Activated T-helper 1 cell treated with anti-CD3 and anti-CD28 coated beads, Interleukin-12 subunit alpha, Interleukin-12 subunit beta, Interleukin-2, Interleukin-4 antibody, amounts not matched to agents 30 ng/mL and 10 ng/mL and 1 ng/mL, durations not matched to agents 14 hours and 24 hours and 36 hours (primary cell): ENCODE measurements around the gene CFAP92. TPM values are rescaled to one million over a fixed set of nuclear protein-coding genes. Genes with fewer than 3 reads are reported as not detected.
A peak's percentile ranks its signal among the peaks of the same experiment; 100 is the strongest.
"Not testable (repeated sequence)": the region's sequence is repeated elsewhere in the genome, so short reads cannot be mapped to it uniquely, and the experiment has no call there.

ENCODE experiments used
- DNase-seq: peaks from one replicate; pipeline ENCODE4 v3.0.0; 2021; ENCODE audit warnings: low spot score
- H3K27ac Mint-ChIP-seq: one replicate; pipeline ENCODE4 v1.8.0; 2021; ENCODE audit warnings: mild to moderate bottlenecking, mixed read lengths
- H3K27me3 Mint-ChIP-seq: one replicate; pipeline ENCODE4 v1.8.0; 2022; ENCODE audit warnings: mild to moderate bottlenecking, moderate library complexity, mixed read lengths; ENCODE audit not compliant: insufficient read depth
- H3K36me3 Mint-ChIP-seq: one replicate; pipeline ENCODE4 v1.8.0; 2021; ENCODE audit warnings: low read depth, mixed read lengths
- H3K4me1 Mint-ChIP-seq: one replicate; pipeline ENCODE4 v1.8.0; 2021; ENCODE audit warnings: low read depth, mixed read lengths
- H3K4me3 Mint-ChIP-seq: one replicate; pipeline ENCODE4 v1.8.0; 2021; ENCODE audit warnings: mild to moderate bottlenecking, moderate library complexity, mixed read lengths
- H3K9me3 Mint-ChIP-seq: one replicate; pipeline ENCODE4 v1.8.0; 2021; ENCODE audit warnings: mixed read lengths
- intact Hi-C: fragments of 100-400 bp; cut with micrococcal nuclease; formaldehyde crosslinking; loops from one replicate; pipeline ENCODE4 v1.15.1; 2024
- total RNA-seq: library from RNA; stranded (reverse); gene quantifications from 2 replicates; pipeline ENCODE4 v1.2.3, GENCODE V29; 2022

The CFAP92 gene
- total RNA-seq, 1 donor from 2014 or later, result 0.13 TPM

DNA sequence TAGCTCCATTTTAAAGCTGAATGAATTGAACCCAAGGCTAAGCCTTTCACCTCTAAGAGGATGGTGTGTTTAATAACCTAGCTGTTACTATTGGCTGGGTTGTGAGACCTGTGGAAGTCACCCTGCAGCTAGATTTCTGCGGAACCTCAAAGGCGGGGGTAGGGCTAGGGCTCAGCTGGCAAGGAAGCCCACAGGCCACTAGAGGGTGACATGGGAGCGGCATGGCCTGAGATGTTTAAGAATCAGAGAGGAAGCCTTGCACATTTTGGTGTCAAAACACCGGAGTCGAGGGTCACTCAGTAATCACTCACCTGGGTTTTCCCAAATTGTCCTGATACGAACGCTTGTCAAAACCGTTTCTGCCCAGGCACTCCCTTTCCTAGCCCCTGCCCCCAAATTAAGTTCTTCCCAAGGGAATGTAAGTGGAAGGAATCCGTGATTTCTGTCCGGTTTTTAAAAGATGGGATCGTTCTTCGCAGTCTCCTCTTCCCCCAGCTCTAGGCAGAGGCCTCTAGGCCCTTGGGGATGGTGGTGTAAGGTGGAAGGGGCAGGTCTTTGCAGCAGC is 118.2 kb downstream of the CFAP92 start:
- Mint-ChIP-seq H3K9me3 (no peaks in the 10 kb centered on the region), H3K27me3 (peaks cover 4% of the 10 kb centered on the region), H3K4me3 (no peak overlapping the region), H3K4me1 (peaks cover 39% of the 10 kb centered on the region), H3K36me3 (peaks cover 10% of the 10 kb centered on the region), H3K27ac (no peak overlapping the region)
- DNase-seq, result peak; percentile 54
- intact Hi-C loops, result loop anchor here (1.0 to 5.0 kb wide), 6 partner anchors 48 to 307 kb away; partner anchors contain the start of genes CNBP and RAB43

DNA sequence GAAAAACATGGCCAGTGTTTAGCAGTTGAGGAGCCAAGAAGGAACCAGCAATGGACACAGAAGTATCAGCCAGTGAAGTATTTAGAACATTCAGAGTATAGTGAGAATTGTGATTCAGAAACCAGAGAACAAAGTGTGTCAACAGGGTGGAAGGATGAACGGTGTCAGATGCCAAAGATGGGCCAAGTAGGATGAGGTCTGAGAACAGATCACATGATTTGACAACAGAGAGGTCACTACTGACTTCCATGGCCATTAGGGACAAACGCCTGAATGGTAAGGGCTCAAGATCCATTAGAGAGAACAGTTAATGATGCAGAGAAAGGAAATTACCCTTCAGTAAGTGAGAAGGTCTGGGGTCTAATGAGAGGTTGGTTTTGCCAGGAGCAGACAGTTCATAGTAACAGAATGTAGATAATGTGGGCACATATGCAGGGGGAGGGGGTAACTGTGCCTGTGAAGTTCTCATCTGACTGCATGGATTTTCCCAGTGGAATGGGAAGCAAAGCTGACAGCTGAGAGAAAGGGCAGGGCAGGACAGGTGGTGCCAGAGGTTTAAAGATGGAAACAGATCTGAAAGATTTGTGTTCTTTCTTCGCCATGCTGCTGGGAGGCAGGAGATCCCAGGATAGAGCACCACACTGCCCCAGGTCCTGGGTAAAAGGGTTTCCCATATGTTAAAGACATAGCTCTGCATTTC is 119.2 kb downstream of the CFAP92 start:
- Mint-ChIP-seq H3K9me3 (no peaks in the 10 kb centered on the region), H3K4me1 (peaks cover 29% of the 10 kb centered on the region), H3K4me3 (no peak overlapping the region), H3K27ac (no peak overlapping the region), H3K27me3 (peaks cover 4% of the 10 kb centered on the region), H3K36me3 (peaks cover 10% of the 10 kb centered on the region)
- intact Hi-C loops, result loop anchor here (1.0 to 5.0 kb wide), 6 partner anchors 49 to 308 kb away; partner anchors contain the start of genes CNBP and RAB43
- no peak for DNase-seq

DNA sequence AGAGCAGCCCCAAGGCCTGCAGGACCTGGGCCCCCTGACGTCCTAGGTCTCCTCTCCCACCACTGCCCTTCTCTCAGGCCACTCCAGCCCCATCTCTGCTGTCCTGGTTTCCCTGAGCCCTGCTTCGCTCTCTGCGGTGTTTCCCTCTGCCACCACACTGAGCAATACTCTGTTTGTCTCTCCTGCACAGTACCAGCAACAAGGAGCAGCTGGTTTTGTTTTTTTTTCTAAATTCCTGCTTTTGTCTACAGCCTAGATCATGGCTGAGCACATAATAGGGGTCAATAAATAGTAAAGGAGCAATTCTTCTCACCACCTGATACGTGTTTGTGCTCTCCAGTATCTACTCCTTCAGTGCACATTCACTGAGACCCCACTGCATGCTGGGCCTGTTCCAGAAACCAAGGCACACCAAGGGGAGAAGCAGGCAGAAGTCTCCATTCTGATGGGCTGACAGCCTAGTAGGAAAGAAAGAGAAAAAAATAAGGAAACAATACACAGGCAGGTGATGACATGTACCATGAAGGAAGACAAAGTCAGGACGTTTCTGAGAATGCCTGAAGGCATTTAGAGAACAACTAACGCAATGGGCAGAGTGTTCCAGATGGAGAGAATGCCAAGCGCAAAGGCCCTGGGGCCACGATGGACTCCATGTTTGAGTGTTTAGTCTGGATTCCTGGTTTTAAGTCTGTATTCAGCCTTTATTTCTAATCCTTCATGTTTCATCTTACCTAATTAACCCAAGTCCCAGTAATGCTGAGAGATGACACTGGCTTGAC is 120.4 kb downstream of the CFAP92 start:
- H3K27ac Mint-ChIP-seq, result peak overlapping the region; percentile 46
- peaks cover 6% of the 10 kb centered on the region for H3K36me3 Mint-ChIP-seq
- peaks cover 21% of the 10 kb centered on the region for H3K4me1 Mint-ChIP-seq
- H3K4me3 Mint-ChIP-seq, result no peak overlapping the region
- no peak for DNase-seq
- H3K27me3 Mint-ChIP-seq, result peaks cover 4% of the 10 kb centered on the region
- no peaks in the 10 kb centered on the region for H3K9me3 Mint-ChIP-seq
- intact Hi-C loops, result no loop called here

DNA sequence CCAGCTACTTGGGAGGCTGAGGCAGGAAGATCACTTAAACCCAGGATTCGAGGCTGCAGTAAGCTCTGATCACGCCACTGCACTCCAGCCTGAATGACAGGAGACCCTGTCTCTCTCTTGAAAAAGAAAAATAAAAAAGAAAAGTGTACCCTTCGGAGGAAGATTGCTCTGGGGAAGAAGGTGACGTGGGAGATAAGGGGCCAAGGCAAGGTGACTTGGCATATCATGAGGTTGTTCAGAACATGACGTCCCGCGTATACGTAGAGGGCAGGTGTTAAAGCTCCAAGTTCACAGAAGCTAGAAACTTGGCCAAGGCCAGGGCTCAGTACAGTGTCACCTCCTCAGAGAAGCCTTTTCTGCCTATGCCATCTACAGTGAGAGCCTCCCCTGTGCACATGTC is 121.1 kb downstream of the CFAP92 start:
- no peak for DNase-seq
- H3K9me3 Mint-ChIP-seq, result no peaks in the 10 kb centered on the region
- H3K4me1 Mint-ChIP-seq, result peaks cover 14% of the 10 kb centered on the region
- intact Hi-C loops, result no loop called here
- H3K36me3 Mint-ChIP-seq, result peaks cover 3% of the 10 kb centered on the region
- peaks cover 4% of the 10 kb centered on the region for H3K27me3 Mint-ChIP-seq
- no peak overlapping the region for H3K4me3 Mint-ChIP-seq
- peak overlapping the region; percentile 46 for H3K27ac Mint-ChIP-seq

DNA sequence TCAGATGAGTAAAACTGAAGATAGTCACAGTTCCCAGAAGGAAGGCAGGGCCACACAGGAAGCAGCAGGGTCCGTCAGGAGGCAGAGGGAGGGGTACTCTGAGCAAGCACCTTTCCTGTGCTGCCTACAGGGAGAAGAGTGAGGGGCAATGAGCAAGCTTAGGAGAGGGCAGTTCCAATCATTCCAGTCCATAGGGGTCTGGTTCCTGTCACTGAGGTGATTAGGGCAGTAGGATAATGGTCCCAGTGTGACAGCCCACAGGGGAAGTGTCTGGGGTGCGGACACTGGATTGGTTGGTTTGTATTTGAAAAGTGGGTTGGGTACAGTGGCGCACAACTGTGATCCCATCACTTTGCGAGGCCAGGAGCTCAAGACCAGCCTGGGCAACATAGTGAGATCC is 121.6 kb downstream of the CFAP92 start:
- Mint-ChIP-seq H3K27ac (no peak overlapping the region), H3K27me3 (peaks cover 4% of the 10 kb centered on the region), H3K4me3 (no peak overlapping the region), H3K9me3 (no peaks in the 10 kb centered on the region), H3K4me1 (peaks cover 10% of the 10 kb centered on the region), H3K36me3 (no peaks in the 10 kb centered on the region)
- intact Hi-C loops, result no loop called here
- DNase-seq, result no peak

DNA sequence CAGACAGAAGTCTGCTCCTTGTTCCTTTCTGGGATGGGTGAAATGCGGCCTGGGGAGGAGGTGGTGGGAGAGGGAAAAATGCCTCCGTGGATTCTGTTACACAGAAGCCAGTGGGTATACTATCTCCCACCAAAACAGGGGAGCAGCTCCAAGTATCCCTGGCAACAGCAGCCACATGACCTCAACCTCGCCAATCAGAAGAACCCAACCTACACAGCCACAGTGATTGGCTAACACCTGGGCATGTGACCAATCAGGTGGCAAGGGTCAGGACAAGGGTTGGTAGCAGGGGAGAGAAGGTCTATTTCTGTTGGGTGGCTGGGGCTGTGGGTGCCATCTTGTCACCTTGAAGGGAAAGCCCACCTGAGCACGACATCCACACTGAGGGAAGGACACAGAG is 123.5 kb downstream of the CFAP92 start:
- Mint-ChIP-seq H3K4me3 (no peak overlapping the region), H3K27ac (no peak overlapping the region), H3K9me3 (no peaks in the 10 kb centered on the region), H3K36me3 (no peaks in the 10 kb centered on the region), H3K4me1 (peaks cover 2% of the 10 kb centered on the region), H3K27me3 (peaks cover 4% of the 10 kb centered on the region)
- no peak for DNase-seq
- intact Hi-C loops, result no loop called here

DNA sequence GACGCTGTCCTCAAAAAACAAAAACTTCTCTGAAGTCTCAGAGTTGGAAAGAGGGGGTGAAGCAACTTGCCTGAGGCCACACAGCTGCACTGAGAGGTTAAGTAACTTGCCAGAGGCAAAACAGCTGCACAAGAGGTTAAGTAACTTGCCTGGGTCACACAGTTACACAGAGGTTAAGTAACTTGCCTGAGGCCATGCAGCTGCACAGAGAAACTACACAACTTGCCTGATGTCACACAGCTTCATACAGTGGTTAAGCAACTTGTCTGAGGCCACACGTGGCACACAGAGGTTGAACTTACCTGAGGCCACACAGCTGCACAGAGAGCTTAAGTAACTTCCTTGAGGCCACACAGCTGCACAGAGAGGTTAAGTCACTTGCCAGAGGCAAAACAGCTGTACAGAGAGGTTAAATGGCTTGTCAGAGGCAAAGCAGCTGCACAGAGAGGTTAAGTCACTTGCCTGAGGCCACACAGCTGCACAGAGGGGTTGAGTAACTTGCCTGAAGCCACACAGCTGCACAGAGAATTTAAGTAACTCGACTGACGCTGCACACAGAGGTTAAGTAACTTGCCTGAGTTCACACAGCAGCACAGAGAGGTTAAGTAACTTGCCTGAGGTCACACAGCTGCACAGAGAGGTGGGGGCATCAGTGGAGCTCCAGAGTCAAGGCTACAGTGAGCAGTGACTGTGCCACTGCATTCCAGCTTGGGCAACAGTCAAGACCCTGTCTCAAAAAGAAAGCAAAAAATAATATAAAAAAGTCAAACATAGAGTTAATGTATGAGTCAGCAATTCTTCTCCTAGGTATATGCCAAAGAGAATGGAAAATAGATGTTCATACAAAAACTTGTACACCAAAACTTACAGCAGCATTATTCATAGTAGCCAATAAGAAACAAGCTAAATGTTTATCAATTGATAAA is 126.4 kb downstream of the CFAP92 start:
- Mint-ChIP-seq H3K9me3 (no peaks in the 10 kb centered on the region), H3K27me3 (no peaks in the 10 kb centered on the region), H3K27ac (no peak overlapping the region), H3K4me3 (no peak overlapping the region), H3K36me3 (no peaks in the 10 kb centered on the region), H3K4me1 (peaks cover 9% of the 10 kb centered on the region)
- intact Hi-C loops, result no loop called here
- DNase-seq, result no peak

DNA sequence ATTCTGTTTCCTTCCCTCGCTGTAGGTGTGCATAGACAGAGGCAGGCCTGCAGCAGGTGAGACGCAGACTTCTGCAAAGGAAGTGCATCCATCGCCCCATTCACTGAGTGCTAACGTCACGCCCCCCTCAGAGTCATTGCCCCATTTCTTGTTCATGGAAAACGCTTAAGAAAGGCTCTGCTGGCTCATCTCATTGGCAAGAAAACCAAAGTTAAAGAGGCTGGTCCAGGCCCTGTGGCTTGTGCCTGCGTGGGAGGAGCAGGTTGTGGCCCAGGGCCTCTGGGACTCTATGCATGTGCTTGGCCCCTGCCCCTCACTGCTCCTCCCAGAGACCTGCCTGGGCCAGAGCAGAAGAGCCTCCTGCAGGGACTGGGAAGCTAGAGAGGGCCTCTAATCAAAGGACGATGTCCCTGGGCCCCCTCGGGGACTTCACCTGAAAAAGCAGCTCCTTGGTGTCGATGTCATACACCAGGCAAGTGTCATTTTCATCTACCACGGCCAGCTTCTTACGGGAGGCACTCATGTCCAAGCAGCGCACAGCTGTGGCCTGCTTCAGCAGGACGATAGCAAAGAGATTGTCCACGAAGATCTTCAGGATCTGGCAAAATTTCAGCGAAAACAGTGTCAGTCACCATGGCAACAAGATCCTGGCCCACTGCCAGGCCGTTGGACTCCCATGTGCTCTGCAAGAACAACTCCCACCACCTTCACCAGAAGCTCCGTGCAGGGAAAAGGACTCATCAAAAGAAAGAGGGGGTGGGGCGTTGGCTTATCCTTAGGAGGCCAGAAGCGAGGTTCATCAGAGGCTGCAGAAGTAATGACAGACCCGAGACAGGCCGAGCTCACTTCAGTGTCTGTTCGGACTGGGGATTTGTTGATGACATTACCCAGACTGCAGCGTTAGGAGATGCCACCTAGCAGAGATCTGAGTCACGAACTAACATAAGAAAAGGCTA is 128.7 kb downstream of the CFAP92 start:
- H3K9me3 Mint-ChIP-seq, result peaks cover 16% of the 10 kb centered on the region
- H3K27me3 Mint-ChIP-seq, H3K36me3 Mint-ChIP-seq, H3K4me3 Mint-ChIP-seq, intact Hi-C loops, H3K4me1 Mint-ChIP-seq, DNase-seq, H3K27ac Mint-ChIP-seq: not testable (repeated sequence)

DNA sequence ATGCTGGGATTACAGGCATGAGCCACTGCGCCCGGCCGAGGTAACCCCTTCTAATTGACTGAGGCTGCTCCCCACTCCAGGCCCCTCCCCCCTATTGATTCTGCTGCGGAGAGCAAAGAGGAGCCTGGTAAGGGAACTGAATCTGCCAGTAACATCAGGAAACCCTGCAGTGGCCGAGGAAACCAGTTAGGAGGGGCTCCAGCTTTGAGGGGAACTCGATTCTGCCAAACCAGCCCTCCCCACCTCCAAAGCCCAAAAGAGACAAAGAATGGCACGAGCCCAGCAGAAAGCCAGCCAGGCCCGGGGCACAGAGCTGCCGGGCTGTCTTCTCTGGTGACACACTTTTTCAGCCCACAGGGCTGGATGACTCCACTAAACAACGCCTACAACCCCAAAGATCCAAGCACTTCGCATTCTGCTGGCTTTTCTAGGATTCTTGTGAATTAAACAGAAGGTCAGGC is 129.5 kb downstream of the CFAP92 start:
- H3K4me1 Mint-ChIP-seq, result peaks cover 9% of the 10 kb centered on the region
- no peaks in the 10 kb centered on the region for H3K27me3 Mint-ChIP-seq
- no peak overlapping the region for H3K27ac Mint-ChIP-seq
- H3K36me3 Mint-ChIP-seq, result no peaks in the 10 kb centered on the region
- H3K9me3 Mint-ChIP-seq, result peaks cover 24% of the 10 kb centered on the region
- intact Hi-C loops, result no loop called here
- H3K4me3 Mint-ChIP-seq, result no peak overlapping the region
- DNase-seq, result no peak

DNA sequence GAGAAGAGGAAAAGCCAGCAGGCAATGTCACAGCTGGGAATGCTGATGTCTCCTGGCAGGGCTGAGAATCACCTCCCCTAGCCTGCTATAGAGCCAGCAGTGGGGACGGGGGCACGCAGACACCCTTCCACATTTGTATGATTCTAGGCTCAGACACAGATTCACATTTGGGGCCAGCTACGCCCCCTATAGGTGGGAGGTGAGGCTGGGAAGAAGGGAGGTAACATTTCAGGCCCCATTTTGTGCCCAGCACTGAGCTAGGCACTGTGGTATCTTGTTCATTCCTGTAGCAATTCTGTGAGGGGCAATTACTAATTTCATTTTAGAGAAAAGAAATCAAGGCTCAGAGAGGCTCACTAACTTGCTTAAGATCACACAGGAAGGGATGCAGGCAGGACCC is 130.3 kb downstream of the CFAP92 start:
- H3K4me3 Mint-ChIP-seq, result no peak overlapping the region
- H3K27ac Mint-ChIP-seq, result no peak overlapping the region
- intact Hi-C loops, result no loop called here
- peaks cover 9% of the 10 kb centered on the region for H3K4me1 Mint-ChIP-seq
- H3K27me3 Mint-ChIP-seq, result no peaks in the 10 kb centered on the region
- H3K9me3 Mint-ChIP-seq, result peaks cover 32% of the 10 kb centered on the region
- no peaks in the 10 kb centered on the region for H3K36me3 Mint-ChIP-seq
- DNase-seq, result no peak

DNA sequence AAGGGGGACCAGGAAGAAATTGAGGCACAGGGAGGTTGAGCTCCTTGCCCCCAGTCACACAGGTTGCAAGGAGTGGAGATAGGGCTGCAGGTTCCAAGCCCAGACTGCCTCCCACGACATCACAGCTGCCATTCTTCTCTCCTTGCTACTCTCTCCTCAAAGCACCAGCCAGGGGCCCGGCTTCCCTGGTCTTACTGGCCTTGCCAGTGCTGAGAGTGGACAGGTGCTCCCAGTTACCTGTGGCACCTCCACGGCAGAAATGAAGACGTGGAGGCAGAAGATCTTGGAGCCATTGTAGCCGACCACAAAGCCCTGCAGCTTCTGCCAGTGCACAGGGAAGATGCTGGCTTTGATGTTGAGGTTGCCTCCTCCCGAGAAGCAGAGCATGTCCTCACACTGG is 132.4 kb downstream of the CFAP92 start:
- DNase-seq, result no peak
- Mint-ChIP-seq H3K9me3 (peaks cover 48% of the 10 kb centered on the region), H3K4me3 (no peak overlapping the region), H3K27ac (no peak overlapping the region), H3K4me1 (peaks cover 9% of the 10 kb centered on the region), H3K36me3 (peaks cover 6% of the 10 kb centered on the region), H3K27me3 (no peaks in the 10 kb centered on the region)
- intact Hi-C loops, result no loop called here
